Fibroblast of skin of scalp (primary cell): ENCODE data around the gene EEPD1.
"Not testable (repeated sequence)": the region's sequence is repeated elsewhere in the genome, so short reads cannot be mapped to it uniquely, and the experiment has no call there.

Source experiments
- DNase-seq: peaks from one replicate; pipeline ENCODE4 v3.0.0-alpha.2; 2013

Gene EEPD1

GRCh38 chr7:36303202-36304098 is 150.4 kb downstream of the EEPD1 start:
- peak; percentile 97 for DNase-seq

DNA sequence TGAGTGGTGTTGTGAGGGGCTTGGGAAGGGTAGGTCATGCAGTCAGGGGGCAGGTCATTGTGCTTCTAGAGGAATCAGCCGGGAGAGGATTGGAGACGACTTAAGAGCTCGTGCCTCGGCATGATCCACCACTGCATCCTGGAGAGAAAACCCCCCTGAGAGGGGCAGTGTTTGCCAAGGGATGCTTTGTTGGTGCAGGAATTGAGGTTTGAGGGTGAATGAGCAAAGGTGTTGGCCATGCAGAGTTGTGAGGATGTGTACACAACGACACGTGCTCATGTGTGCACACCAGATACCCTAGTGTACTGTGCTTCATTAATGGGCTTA is 151.0 kb downstream of the EEPD1 start:
- no peak for DNase-seq

GRCh38 chr7:36305226-36305625 is 152.2 kb downstream of the EEPD1 start:
- DNase-seq, result no peak

DNA sequence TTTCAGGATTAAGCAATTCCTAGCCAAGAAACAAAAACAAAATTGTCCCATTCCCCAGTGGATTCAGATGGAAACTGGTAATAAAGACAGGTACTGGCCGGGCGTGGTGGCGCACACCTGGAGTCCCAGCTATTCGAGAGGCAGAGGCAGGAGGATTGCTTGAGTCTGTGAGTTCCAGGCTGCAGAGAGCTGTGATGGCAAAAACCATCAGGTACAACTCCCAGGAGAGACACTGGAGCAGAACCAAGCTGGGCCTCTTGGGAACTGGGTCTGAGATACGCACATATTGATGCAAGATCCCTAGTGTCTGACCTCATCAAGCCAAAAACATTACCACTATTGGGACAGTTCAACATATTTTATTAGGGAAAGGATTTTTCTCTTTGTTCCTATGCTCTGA is 152.6 kb downstream of the EEPD1 start:
- DNase-seq, result no peak

- DNase-seq, result no peak
These were observed 153.2 kb downstream of the EEPD1 start for GRCh38 chr7:36306222-36306621.

DNA sequence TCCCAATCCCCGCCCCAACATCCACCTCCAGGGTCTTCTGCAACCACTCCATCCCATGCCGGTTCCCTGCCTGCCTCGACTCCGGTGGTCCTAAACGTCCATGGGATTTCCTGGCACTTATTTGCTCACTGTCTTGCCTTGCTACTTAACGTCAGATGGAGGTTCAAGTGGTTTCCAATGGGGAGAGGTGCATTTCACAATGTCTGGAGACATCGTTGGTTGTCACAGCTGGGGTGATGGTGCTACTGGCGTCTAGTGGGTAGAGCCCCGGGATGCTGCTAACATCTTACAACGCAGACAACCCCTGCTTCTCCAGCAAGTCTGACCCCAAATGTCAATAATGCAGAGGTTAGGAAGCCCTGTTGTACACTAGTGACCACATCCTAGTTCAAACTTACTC is 153.7 kb downstream of the EEPD1 start:
- DNase-seq, result no peak

- peak; percentile 31 for DNase-seq
These were observed 155.0 kb downstream of the EEPD1 start for GRCh38 chr7:36308031-36308430.

DNA sequence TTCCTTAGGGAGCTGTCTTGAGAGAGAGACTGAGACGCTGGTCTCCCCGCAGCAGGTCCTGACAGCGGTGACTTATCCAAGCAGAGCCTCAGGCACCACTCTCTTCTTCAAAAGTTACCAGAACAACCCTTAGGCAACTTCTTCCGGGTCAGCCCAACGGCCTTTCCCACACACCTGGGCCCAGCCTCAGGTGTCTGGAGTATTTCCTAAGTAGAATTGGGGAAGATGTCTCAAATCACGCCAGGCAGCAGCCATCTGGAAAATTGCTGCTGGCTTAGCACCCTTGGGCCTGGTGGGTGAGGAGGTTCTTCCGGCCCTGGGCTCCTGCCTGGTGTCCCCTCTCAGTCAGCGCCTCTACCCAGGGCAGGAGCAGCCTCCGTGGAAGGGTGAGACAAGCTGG is 156.2 kb downstream of the EEPD1 start:
- no peak for DNase-seq

DNA sequence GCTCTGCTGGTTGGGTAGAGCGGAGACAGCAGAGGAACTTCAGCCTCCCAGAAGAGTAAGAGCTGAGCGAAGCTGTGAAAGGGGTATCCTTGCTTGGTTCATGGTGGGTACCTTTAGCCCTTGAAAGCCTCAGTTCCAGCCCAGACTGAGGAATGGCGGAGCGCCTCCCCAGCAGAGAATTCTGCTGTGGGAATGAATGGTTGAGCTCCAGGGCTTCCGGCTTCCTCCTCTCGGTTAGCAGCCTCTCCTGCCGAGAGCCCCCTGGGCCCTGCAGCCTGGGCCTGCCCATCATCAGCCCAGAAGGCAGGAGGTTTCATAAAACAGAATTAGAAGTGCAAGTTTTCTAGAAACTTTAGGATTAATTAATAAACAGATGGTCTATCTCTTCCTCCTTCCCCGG is 156.7 kb downstream of the EEPD1 start:
- no peak for DNase-seq

GRCh38 chr7:36310897-36311296 is 157.8 kb downstream of the EEPD1 start:
- DNase-seq, result no peak

DNA sequence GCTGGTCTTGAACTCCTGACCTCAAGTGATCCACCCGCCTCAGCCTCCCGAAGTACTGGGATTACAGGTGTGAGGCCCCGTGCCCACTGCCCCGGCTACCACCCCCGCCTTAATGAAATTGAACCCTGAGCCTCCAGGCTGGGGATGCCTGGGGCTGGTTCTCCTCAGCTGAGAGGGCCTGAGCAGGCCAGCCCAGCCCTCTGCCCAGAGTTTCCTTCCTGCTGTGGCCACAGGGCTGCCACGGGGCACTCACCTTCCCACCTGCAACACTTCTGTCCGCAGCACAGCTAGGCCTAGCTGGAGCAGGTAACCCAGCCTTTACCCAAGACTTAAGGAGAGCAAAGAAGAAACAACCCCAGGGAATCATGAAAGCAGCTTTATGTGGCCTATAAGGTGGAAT is 158.5 kb downstream of the EEPD1 start:
- DNase-seq, result no peak

DNA sequence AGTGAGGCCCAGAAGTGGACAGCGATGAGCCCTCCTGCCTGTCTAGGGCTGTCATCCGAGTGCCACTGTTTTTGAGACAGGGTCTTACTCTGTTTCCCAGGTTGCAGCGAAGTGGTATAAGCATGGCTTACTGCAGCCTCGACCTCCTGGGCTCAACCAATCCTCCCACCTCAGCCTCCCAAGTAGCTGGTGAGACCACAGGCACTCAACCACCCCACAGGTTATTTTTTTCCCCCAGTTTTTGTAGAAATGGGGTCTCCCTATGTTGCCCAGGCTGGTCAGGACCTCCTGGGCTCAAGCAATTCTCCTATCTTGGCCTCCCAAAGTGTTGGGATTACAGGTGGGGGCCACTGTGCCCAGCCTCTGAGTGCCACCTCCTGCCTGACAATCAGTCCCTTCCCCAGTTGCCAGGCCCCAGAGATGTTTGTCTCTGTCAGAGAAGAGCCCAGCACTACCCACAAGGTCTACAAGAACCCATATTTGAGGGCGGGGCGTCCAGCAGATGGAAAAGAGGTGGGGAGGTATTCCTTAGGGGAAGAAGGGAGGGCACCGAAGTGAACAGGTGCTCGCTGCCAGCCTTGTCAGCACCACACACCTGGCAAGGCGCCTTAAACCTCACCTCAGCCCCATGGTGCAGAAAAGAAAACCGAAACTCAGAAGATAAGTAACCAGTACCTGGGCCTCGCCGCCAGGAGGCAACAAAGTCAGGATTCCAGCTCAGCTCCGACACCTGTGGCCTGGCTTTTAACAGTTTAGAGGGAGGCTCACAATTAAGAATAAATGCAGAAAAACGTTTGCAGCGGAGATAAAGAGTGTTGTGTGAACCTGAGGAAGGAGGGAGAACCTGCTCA is 159.2 kb downstream of the EEPD1 start:
- no peak for DNase-seq

DNA sequence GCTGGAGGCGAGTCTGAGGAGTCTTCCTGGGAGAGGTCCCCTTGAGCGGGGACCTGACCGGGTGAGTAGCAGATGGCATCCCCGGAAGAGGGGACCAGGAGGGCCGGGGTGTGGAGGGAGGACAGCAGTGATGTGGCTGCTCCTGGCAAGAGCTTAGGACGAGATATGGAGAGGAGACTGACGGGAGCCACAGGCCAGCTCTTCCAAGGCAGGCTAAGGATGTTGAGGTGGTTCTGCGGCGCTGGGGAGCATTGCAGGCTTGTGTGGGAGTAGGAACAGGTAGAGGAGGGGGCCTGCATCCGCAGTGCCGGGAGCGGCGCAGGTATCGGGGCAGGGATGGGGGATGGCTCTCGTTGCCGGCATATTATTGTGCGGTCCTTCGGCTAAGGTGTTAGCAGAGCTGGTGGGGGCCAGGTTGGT is 159.9 kb downstream of the EEPD1 start:
- no peak for DNase-seq

DNA sequence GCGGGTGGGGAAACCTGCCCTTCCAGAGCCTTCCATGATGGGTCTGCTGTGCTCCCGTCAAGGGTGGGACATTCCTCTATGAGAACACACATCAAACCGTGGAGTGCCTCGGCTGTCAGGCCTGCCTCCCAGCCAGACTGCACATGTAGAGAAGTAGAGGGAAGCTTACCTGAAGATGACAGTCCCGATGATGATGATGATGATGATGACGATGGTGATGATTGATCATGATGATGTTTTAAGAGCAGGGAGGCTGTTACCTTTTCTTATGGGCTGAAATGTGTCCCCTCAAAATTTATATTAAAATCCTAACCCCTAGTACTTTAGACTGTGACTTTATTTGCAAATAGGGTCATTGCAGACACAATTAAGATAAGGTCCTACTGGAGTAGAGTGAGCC is 160.6 kb downstream of the EEPD1 start:
- no peak for DNase-seq

DNA sequence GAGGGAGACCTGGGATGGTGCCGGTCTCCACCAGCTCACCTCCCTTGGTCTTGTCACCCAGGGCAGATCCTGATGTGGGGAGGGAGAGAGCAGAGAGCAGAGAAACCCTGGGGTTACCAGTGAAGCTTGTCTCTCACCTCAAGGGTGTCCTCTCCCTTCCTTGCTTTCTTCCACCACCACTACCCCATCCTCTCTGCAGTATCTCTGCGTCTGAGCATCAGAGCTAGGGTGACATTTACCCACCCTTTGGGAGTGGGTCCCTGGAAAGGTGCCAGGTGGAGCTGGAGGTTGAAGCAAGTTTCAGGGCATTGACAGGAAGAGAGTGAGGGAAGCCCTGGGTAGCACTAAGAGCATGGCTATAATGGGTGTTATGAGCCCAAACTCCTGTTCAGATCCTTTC is 161.4 kb downstream of the EEPD1 start:
- DNase-seq, result no peak

DNA sequence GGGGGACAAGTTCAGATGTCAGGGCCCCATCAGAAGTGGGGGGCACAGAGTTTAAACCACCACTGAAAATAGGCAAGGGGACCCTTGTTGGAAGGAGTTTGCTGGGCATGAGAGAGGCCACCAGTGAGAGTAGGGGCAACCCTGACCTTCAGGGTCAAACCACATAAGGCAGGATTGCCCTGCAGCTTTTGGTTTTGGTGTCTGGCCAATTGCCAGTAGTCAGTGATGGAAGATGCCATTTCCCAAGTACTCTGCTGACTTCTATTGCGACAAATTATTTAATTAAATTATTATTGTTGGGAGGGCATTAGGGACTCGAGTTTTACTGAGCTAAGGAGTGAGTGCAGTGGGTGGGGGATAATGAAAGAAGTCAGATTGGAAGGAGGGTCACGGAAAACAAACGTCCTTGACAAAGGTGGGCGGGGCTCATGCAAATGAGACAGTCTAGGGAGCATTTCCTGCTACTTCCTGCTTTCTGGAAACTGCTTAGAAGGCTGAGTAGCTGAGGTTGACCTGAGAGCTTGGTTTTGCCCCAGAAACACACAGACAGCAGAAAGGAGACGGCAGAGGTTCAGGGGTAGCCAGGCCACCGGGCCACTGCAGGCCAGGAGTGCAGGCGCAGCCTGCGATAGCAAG is 162.4 kb downstream of the EEPD1 start:
- DNase-seq, result no peak

GRCh38 chr7:36316319-36316718 is 163.3 kb downstream of the EEPD1 start:
- no peak for DNase-seq

DNA sequence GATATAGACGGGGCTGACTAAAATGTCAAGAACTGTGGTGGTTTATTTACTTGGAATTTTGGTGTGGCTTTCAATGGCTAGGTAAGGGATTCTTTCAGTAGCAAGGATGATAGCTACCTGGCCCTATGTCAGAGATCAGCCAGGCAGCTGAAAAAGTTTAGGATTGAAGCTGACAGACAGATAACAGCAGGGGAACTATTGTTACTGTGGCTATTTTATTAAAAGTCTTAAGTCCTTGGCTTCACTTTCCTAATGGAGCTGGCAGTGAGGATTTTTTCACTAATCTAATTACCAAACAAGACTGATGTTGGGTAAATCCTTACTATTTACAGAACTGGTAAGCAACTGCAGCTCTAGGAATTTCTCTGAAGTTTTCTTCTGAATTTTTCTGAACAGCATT is 164.2 kb downstream of the EEPD1 start:
- no peak for DNase-seq

- DNase-seq, result no peak
These were observed 165.1 kb downstream of the EEPD1 start for GRCh38 chr7:36318116-36318515.

DNA sequence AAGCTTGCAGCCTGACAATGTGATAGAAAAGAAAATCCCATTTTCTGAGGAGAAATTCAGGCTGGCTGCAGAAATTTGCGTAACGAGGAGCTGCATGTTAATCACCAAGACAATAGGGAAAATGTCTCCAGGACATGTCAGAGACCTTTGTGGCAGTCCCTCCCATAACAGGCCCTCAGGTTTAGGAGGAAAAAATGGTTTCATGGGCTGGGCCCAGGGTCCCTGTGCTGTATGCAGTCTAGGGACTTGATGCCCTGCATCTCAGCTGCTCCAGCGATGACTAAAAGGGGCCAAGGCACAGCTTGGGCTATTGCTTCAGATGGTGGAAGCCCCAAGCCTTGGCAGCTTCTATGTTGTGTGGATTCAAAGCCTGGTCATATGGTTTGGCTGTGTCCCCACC is 168.2 kb downstream of the EEPD1 start:
- DNase-seq, result not testable (repeated sequence)

GRCh38 chr7:36336390-36336789 is 183.3 kb downstream of the EEPD1 start:
- DNase-seq, result no peak

DNA sequence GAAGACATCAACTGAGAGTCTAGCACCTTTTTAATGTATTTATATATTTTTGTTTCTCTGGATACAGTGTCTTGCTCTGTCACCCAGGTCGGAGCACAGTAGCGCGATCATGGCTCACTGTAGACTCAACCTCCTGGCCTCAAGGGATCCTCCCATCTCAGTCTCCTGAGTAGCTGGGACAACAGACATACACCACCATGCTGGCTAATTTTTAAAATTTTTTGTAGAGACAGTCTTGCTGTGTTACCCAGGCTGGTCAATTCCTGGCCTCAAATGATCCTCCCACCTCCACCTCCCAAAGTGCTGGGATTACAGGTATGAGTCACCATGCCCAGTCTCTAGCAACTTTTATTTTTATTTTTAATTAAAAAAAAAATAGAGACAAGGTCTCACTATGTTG is 185.2 kb downstream of the EEPD1 start:
- DNase-seq, result no peak

DNA sequence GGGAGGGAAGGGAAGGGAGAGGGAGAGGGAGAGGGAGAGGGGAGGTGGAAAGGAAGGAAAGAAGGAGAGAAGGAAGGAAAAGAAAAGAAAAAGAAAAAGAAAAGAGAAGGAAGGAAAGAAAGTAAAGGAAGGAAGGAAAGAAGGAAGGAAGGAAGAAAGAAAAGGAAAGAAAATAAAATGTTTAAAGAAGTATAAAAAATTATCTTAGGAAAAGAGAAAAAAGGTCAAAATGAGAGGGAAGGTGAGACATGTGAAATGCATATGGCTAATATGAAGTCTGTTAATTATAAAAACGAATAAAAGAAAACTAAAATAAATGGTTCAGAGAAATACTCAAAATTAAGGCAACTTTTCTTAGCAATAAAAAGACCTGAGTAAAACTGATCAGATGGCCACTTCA is 190.5 kb downstream of the EEPD1 start:
- DNase-seq, result no peak

GRCh38 chr7:36344622-36345021 is 191.6 kb downstream of the EEPD1 start:
- no peak for DNase-seq
